ENCODE measurements around the gene AADACL4. TPM values are rescaled to one million over a fixed set of nuclear protein-coding genes. Genes with fewer than 3 reads are reported as not detected.
A peak's percentile ranks its signal among the peaks of the same experiment; 100 is the strongest.

The AADACL4 gene
- total and polyA plus RNA-seq, 3 experiments from 2014 or later = not detected

DNA sequence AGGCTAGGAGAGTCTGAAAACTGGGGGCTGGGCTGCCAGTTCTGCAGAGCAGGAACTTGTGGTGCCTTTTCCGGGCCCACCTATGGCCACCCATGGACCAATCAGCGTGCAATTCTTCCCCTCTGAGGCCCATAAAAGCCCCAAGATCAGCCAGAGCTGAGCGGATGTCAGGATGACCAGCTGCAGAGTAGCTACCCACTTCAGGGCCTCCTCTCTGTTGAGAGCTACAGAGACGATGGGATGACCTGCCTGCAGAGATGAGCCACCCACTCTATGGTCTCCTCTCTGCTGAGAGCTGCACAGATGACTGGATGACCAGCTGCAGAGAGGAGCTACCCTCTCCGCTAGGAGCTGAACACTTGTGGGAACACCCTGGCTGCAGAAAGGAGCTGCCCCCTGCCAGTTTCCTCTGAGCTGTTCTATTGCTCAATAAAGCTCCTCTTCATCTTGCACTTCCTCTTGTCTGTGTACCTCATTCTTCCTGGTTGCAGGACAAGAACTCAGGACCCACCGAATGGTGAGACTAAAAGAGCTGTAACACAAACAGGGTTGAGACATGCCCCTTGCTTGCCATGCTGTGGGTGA lies 12.8 kb upstream of the AADACL4 start:
- H3K27me3 ChIP-seq (ENCODE audit: insufficient read depth, low read length, poor library complexity, severe bottlenecking) = no peaks in the 10 kb centered on the region
- no peaks in the 10 kb centered on the region for H3K36me3 Mint-ChIP-seq
- H3K4me3 ChIP-seq (ENCODE audit: low read length) = no peak overlapping the region
- H3K27me3 Mint-ChIP-seq = peaks cover 17 to 28% of the 10 kb centered on the region in 2 donors
- ChIA-PET POLR2A (no interaction called here), CTCF (interaction anchor here (0.5 to 1.1 kb wide), 2 partner anchors 14 to 28 kb away, joined by 3 to 4 read pairs; no protein-coding TSS in a partner anchor)
- no peaks in the 10 kb centered on the region for H3K36me3 ChIP-seq (ENCODE audit: insufficient read depth, low read length)
- H3K27ac Mint-ChIP-seq = no peak overlapping the region
- no peaks in the 10 kb centered on the region for H3K9me3 ChIP-seq (ENCODE audit: low read length)
- peaks cover 3 to 4% (median 4%) of the 10 kb centered on the region in 3 donors for H3K4me1 Mint-ChIP-seq
- no peak for DNase-seq
- H3K27ac ChIP-seq (ENCODE audit: low read depth, low read length) = no peak overlapping the region
- H3K9me3 Mint-ChIP-seq = no peaks in the 10 kb centered on the region
- no peaks in the 10 kb centered on the region for H3K4me1 ChIP-seq (ENCODE audit: insufficient read depth, low read length)
- no peak overlapping the region for H3K4me3 Mint-ChIP-seq

GRCh38 chr1:12631571-12631970 lies 12.3 kb upstream of the AADACL4 start:
- Histone ChIP-seq H3K4me1 (ENCODE audit: insufficient read depth, low read length) (no peaks in the 10 kb centered on the region), H3K27ac (ENCODE audit: low read depth, low read length) (no peak overlapping the region), H3K36me3 (ENCODE audit: insufficient read depth, low read length) (no peaks in the 10 kb centered on the region), H3K4me3 (ENCODE audit: low read length) (no peak overlapping the region), H3K9me3 (ENCODE audit: low read length) (no peaks in the 10 kb centered on the region), H3K27me3 (ENCODE audit: insufficient read depth, low read length, poor library complexity, severe bottlenecking) (no peaks in the 10 kb centered on the region)
- peaks cover 3 to 4% (median 4%) of the 10 kb centered on the region in 3 donors for H3K4me1 Mint-ChIP-seq
- ChIA-PET CTCF (interaction anchor here (0.5 to 1.1 kb wide), 2 partner anchors 14 to 27 kb away, joined by 3 to 4 read pairs; no protein-coding TSS in a partner anchor), POLR2A (no interaction called here)
- H3K27ac Mint-ChIP-seq = no peak overlapping the region
- H3K4me3 Mint-ChIP-seq = no peak overlapping the region
- H3K27me3 Mint-ChIP-seq = peaks cover 17 to 28% of the 10 kb centered on the region in 2 donors
- no peaks in the 10 kb centered on the region for H3K9me3 Mint-ChIP-seq
- H3K36me3 Mint-ChIP-seq = no peaks in the 10 kb centered on the region
- no peak for DNase-seq

GRCh38 chr1:12634156-12634555 lies 9.7 kb upstream of the AADACL4 start:
- ChIA-PET CTCF (interaction anchor here (1.3 kb wide), 1 partner anchor 25 kb away, joined by 3 read pairs; no protein-coding TSS in a partner anchor), POLR2A (no interaction called here)
- H3K27me3 ChIP-seq (ENCODE audit: insufficient read depth, low read length, poor library complexity, severe bottlenecking) = no peaks in the 10 kb centered on the region
- Mint-ChIP-seq H3K27me3 (peaks cover 19 to 40% of the 10 kb centered on the region in 2 donors), H3K36me3 (no peaks in the 10 kb centered on the region), H3K4me3 (no peak overlapping the region), H3K9me3 (peaks cover 0 to 5% (median 2%) of the 10 kb centered on the region in 5 donors), H3K27ac (peak overlapping the region in 1 of 8 donors; percentile 21), H3K4me1 (peaks cover 0 to 4% (median 0%) of the 10 kb centered on the region in 3 donors)
- no peak overlapping the region for H3K27ac ChIP-seq (ENCODE audit: low read depth, low read length)
- H3K4me3 ChIP-seq (ENCODE audit: low read length) = no peak overlapping the region
- no peak for DNase-seq
- H3K36me3 ChIP-seq (ENCODE audit: insufficient read depth, low read length) = no peaks in the 10 kb centered on the region
- H3K4me1 ChIP-seq (ENCODE audit: insufficient read depth, low read length) = no peaks in the 10 kb centered on the region
- no peaks in the 10 kb centered on the region for H3K9me3 ChIP-seq (ENCODE audit: low read length)

DNA sequence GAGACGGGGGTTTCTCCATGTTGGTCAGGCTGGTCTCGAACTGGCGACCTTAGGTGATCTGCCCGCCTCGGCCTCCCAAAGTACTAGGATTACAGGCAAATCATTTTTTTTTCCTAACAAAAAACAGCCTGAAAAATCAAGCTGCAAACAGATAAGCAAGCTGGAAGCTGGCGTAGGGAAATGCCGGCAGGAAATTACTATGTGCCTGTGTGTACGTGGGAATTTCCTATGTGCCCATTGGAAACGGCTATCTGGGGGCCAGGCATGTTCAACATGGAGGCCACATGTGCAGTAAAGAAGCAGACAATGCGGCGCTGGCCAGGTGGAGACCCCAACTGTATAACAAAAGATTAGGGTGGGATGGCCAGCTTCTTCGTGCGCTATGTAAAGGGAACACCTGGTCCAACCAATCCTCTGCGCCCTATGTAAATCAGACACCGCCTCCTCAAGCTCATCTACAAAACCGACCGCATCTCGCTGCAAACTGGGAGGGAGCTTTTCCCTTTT lies 9.1 kb upstream of the AADACL4 start:
- Histone ChIP-seq H3K27ac (ENCODE audit: low read depth, low read length) (no peak overlapping the region), H3K4me3 (ENCODE audit: low read length) (no peak overlapping the region), H3K27me3 (ENCODE audit: insufficient read depth, low read length, poor library complexity, severe bottlenecking) (no peaks in the 10 kb centered on the region), H3K36me3 (ENCODE audit: insufficient read depth, low read length) (no peaks in the 10 kb centered on the region), H3K4me1 (ENCODE audit: insufficient read depth, low read length) (no peaks in the 10 kb centered on the region), H3K9me3 (ENCODE audit: low read length) (peaks cover 5% of the 10 kb centered on the region)
- H3K4me1 Mint-ChIP-seq = peaks cover 0 to 4% (median 0%) of the 10 kb centered on the region in 3 donors
- H3K4me3 Mint-ChIP-seq = no peak overlapping the region
- CTCF ChIA-PET = interaction anchor here (1.3 kb wide), 1 partner anchor 24 kb away, joined by 3 read pairs; no protein-coding TSS in a partner anchor
- POLR2A ChIA-PET = no interaction called here
- H3K36me3 Mint-ChIP-seq = no peaks in the 10 kb centered on the region
- peaks cover 17 to 40% of the 10 kb centered on the region in 2 donors for H3K27me3 Mint-ChIP-seq
- peaks cover 1 to 10% (median 8%) of the 10 kb centered on the region in 5 donors for H3K9me3 Mint-ChIP-seq
- DNase-seq = no peak
- no peak overlapping the region for H3K27ac Mint-ChIP-seq

DNA sequence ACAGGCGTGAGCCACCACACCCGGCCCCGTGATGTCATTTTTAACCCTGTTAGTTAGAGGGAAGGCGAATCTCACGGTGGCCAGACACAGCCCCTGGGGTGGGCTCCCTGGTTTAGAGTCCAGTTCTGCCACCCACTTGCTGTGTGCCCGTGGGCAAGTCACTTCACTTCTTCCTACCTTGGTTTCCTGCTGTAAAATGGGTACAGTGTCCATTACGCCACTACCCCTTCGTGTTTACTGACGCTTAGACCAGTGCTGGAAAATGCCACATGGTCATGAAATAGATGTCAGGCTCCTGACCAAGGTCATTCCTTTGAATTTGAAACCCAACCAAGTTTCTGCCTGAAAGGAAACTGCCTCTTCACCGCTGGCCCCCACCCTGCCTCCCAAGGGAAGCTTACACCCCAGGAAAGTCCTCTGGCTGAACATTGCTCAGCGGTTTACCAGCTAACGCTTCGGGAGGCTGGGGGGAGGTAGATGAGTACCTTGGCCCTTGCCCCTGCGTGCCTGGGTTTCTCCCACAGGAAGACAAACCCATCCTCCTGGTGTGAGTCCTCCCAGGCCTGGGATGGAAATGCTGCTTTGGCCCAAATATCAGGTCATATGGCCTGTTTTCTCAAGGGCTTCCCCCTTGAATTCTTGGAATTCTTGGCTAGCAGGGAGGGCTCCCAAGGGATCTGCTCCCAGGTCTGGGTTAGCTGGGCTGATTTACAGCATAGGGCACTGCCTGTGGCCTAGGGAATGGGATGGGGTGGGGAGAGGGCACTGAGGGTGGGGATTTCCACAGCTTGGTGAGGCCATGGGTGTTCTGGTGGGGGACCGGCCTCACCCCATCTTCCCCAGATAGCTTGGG lies 7.6 kb upstream of the AADACL4 start:
- no peaks in the 10 kb centered on the region for H3K4me1 ChIP-seq (ENCODE audit: insufficient read depth, low read length)
- Mint-ChIP-seq H3K27ac (no peak overlapping the region), H3K4me1 (peaks cover 0 to 4% (median 0%) of the 10 kb centered on the region in 3 donors), H3K9me3 (peaks cover 14 to 26% (median 24%) of the 10 kb centered on the region in 5 donors), H3K4me3 (no peak overlapping the region), H3K36me3 (peaks cover 0 to 9% (median 2%) of the 10 kb centered on the region in 3 donors), H3K27me3 (peaks cover 15 to 40% of the 10 kb centered on the region in 2 donors)
- no peaks in the 10 kb centered on the region for H3K27me3 ChIP-seq (ENCODE audit: insufficient read depth, low read length, poor library complexity, severe bottlenecking)
- H3K4me3 ChIP-seq (ENCODE audit: low read length) = no peak overlapping the region
- peaks cover 16% of the 10 kb centered on the region for H3K9me3 ChIP-seq (ENCODE audit: low read length)
- DNase-seq = no peak
- no peaks in the 10 kb centered on the region for H3K36me3 ChIP-seq (ENCODE audit: insufficient read depth, low read length)
- H3K27ac ChIP-seq (ENCODE audit: low read depth, low read length) = no peak overlapping the region
- ChIA-PET POLR2A (no interaction called here), CTCF (no interaction called here)

- H3K4me3 Mint-ChIP-seq = no peak overlapping the region
- CTCF ChIA-PET = no interaction called here
Measured at GRCh38 chr1:12637693-12638092, 6.2 kb upstream of the AADACL4 start.

GRCh38 chr1:12640237-12640957 lies 3.5 kb upstream of the AADACL4 start:
- CTCF ChIA-PET = no interaction called here
- Mint-ChIP-seq H3K36me3 (peaks cover 0 to 11% (median 2%) of the 10 kb centered on the region in 3 donors), H3K4me1 (no peaks in the 10 kb centered on the region), H3K4me3 (no peak overlapping the region), H3K27me3 (peaks cover 6 to 20% of the 10 kb centered on the region in 2 donors), H3K27ac (peak overlapping the region in 1 of 8 donors; percentile 6), H3K9me3 (peaks cover 19 to 34% (median 30%) of the 10 kb centered on the region in 5 donors)
- Histone ChIP-seq H3K4me3 (ENCODE audit: low read length) (no peak overlapping the region), H3K27me3 (ENCODE audit: insufficient read depth, low read length, poor library complexity, severe bottlenecking) (no peaks in the 10 kb centered on the region), H3K4me1 (ENCODE audit: insufficient read depth, low read length) (no peaks in the 10 kb centered on the region), H3K9me3 (ENCODE audit: low read length) (peaks cover 16% of the 10 kb centered on the region), H3K27ac (ENCODE audit: low read depth, low read length) (no peak overlapping the region), H3K36me3 (ENCODE audit: insufficient read depth, low read length) (no peaks in the 10 kb centered on the region)
- POLR2A ChIA-PET = no interaction called here
- DNase-seq = no peak

More at GRCh38 chr1:12637693-12638092, 6.2 kb upstream of the AADACL4 start:
- H3K4me3 ChIP-seq (ENCODE audit: low read length) = no peak overlapping the region
- H3K27ac ChIP-seq (ENCODE audit: low read depth, low read length) = no peak overlapping the region
- peaks cover 0 to 11% (median 2%) of the 10 kb centered on the region in 3 donors for H3K36me3 Mint-ChIP-seq
- peaks cover 0 to 4% (median 0%) of the 10 kb centered on the region in 3 donors for H3K4me1 Mint-ChIP-seq
- peaks cover 16% of the 10 kb centered on the region for H3K9me3 ChIP-seq (ENCODE audit: low read length)
- H3K27ac Mint-ChIP-seq = no peak overlapping the region
- no peak for DNase-seq
- H3K9me3 Mint-ChIP-seq = peaks cover 19 to 34% (median 27%) of the 10 kb centered on the region in 5 donors
- H3K4me1 ChIP-seq (ENCODE audit: insufficient read depth, low read length) = no peaks in the 10 kb centered on the region
- H3K36me3 ChIP-seq (ENCODE audit: insufficient read depth, low read length) = no peaks in the 10 kb centered on the region
- POLR2A ChIA-PET = no interaction called here
- H3K27me3 Mint-ChIP-seq = peaks cover 12 to 30% of the 10 kb centered on the region in 2 donors
- no peaks in the 10 kb centered on the region for H3K27me3 ChIP-seq (ENCODE audit: insufficient read depth, low read length, poor library complexity, severe bottlenecking)

Measured in CD8-positive, alpha-beta memory T cell (primary cell).